HL-60 (cell line): ENCODE results near the gene AP4M1.

Experiments used
- DNase-seq, 2 experiments: peaks; one replicate each; pipeline ENCODE4 v3.0.0-alpha.2; 2010 to 2020; ENCODE audit warnings: low read depth in 1 of 2, low spot score in 1 of 2
- H3K27ac ChIP-seq: fragments of 250-450 bp; sonication (Bioruptor Pico); replicated peaks from 2 replicates; pipeline ENCODE4 v1.5.1; 2020; ENCODE audit warnings: mild to moderate bottlenecking, moderate library complexity
- H3K27me3 ChIP-seq: fragments of 250-450 bp; sonication (Bioruptor Pico); 2 replicates; pipeline ENCODE4 v1.5.1; 2021; ENCODE audit warnings: mild to moderate bottlenecking, moderate library complexity; ENCODE audit not compliant: insufficient read depth, poor library complexity, severe bottlenecking
- H3K4me3 ChIP-seq: replicated peaks from 2 replicates; pipeline ENCODE4 v1.5.1; 2011; ENCODE audit warnings: mild to moderate bottlenecking, control low read depth, low read length; ENCODE audit not compliant: insufficient read depth
- CTCF ChIP-seq: IDR thresholded peaks from one replicate; pipeline ENCODE4 v1.5.1; 2011; ENCODE audit warnings: low read length, control low read depth, inconsistent platforms; ENCODE audit not compliant: insufficient read depth
- GABPA ChIP-seq: IDR thresholded peaks from 2 replicates; pipeline ENCODE4 v1.6.1; 2012; ENCODE audit warnings: low read depth
- POLR2AphosphoS5 ChIP-seq: IDR thresholded peaks from 2 replicates; pipeline ENCODE4 v1.6.1; 2012; ENCODE audit warnings: low read depth
- REST ChIP-seq: IDR thresholded peaks from 2 replicates; pipeline ENCODE4 v1.6.1; 2012; ENCODE audit warnings: low read depth; ENCODE audit not compliant: insufficient replicate concordance
- SPI1 ChIP-seq: IDR thresholded peaks from 2 replicates; pipeline ENCODE4 v1.6.1; 2012; ENCODE audit warnings: low read depth, mild to moderate bottlenecking, borderline replicate concordance

AP4M1 gene

GRCh38 chr7:100111156-100111555 is 9.7 kb downstream of the AP4M1 start:
- TF ChIP-seq GABPA (no peak), POLR2AphosphoS5 (no peak), CTCF (no peak), REST (no peak), SPI1 (no peak)
- DNase-seq: no peak
- no peak overlapping the region for H3K27ac ChIP-seq
- H3K27me3 ChIP-seq: no peaks in the 10 kb centered on the region
- no peak overlapping the region for H3K4me3 ChIP-seq

- H3K27me3 ChIP-seq: no peaks in the 10 kb centered on the region
- TF ChIP-seq CTCF (no peak), GABPA (no peak), POLR2AphosphoS5 (no peak), REST (no peak), SPI1 (no peak)
- H3K27ac ChIP-seq: no peak overlapping the region
- no peak overlapping the region for H3K4me3 ChIP-seq
- DNase-seq: no peak
These were observed 10.5 kb downstream of the AP4M1 start for GRCh38 chr7:100111914-100112313.

- DNase-seq: no peak
- H3K27me3 ChIP-seq: no peaks in the 10 kb centered on the region
- H3K27ac ChIP-seq: no peak overlapping the region
- no peak overlapping the region for H3K4me3 ChIP-seq
- TF ChIP-seq REST (no peak), SPI1 (no peak), POLR2AphosphoS5 (no peak), CTCF (no peak), GABPA (no peak)
These were observed 13.6 kb downstream of the AP4M1 start for GRCh38 chr7:100115026-100115425.
